Activated T-cell treated with anti-CD3 and anti-CD28 coated beads, Interleukin-2, amount 50 U/mL, for 72 hours (primary cell): ENCODE measurements around the gene S100A8. TPM values are rescaled to one million over a fixed set of nuclear protein-coding genes. Genes with fewer than 3 reads are reported as not detected.

Experiments
- ATAC-seq, 2 donors: fragments of 150-1000 bp; cut with Tn5 transposase; replicated peaks in 1 of 2; 2 replicates each; pipeline ENCODE4 v1.10.0; 2021; ENCODE audit warnings: moderate library complexity in 2 of 2, mild to moderate bottlenecking in 1 of 2
- DNase-seq, 2 donors: peaks; one replicate each; pipeline ENCODE4 v3.0.0; 2021 to 2022; ENCODE audit warnings: mixed read lengths in 1 of 2
- H3K27ac Mint-ChIP-seq: one replicate; pipeline ENCODE4 v1.8.0; 2022; ENCODE audit warnings: mild to moderate bottlenecking, moderate library complexity, mixed read lengths
- H3K27me3 Mint-ChIP-seq: one replicate; pipeline ENCODE4 v1.8.0; 2022; ENCODE audit warnings: low read depth, mixed read lengths
- H3K36me3 Mint-ChIP-seq, 2 donors: one replicate each; pipeline ENCODE4 v1.8.0; 2022; ENCODE audit warnings: mixed read lengths in 2 of 2, mild to moderate bottlenecking in 1 of 2; ENCODE audit not compliant: insufficient read depth in 2 of 2
- H3K4me1 Mint-ChIP-seq: one replicate; pipeline ENCODE4 v1.8.0; 2022; ENCODE audit warnings: low read depth, mixed read lengths
- H3K4me3 Mint-ChIP-seq, 2 donors: one replicate each; pipeline ENCODE4 v1.8.0; 2022; ENCODE audit warnings: mild to moderate bottlenecking in 2 of 2, mixed read lengths in 2 of 2, moderate library complexity in 2 of 2
- H3K9me3 Mint-ChIP-seq, 2 donors: one replicate each; pipeline ENCODE4 v1.8.0; 2022; ENCODE audit warnings: mixed read lengths in 2 of 2
- total RNA-seq, 2 donors: library from RNA; stranded (reverse); gene quantifications; one replicate each; pipeline ENCODE4 v1.2.3, GENCODE V29; 2022

S100A8 gene
- not detected for total RNA-seq

- ATAC-seq: no peak
- no peak for DNase-seq
- Mint-ChIP-seq H3K4me1 (peaks cover 5% of the 10 kb centered on the region), H3K27ac (no peak within 1 kb of the TSS), H3K27me3 (peaks cover 18% of the 10 kb centered on the region), H3K9me3 (no peaks in the 10 kb centered on the region), H3K36me3 (no peaks in the 10 kb centered on the region), H3K4me3 (no peak within 1 kb of the TSS)
Measured at GRCh38 chr1:153390938-153391710, at the start of gene S100A8. Gene S100A8 (minus strand): TSS chr1:153391073. CDS start chr1:153390535, 538 bp downstream.

DNA sequence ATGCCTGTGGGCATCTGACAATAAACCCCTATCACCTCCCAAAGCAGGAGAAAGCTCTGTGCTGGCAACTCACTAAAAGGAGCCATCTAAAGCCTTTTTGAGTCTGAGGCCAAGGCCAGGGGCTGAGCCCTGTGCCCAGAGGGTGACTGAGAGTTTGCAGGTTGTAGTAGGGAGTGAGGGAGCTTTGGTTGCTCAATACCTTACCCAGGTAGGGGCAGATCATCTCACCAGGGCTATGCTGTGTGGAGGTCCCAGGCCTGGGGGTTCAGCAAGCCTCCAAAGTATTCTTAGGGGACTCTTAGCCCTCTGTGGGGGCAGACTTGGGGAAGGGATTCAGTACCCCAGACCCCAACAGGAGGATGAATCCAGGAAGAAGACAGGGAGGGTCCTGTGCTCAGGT is 48.4 kb upstream of the S100A8 start:
- Mint-ChIP-seq H3K27ac (no peak overlapping the region), H3K27me3 (peaks cover 5% of the 10 kb centered on the region), H3K9me3 (no peaks in the 10 kb centered on the region), H3K36me3 (no peaks in the 10 kb centered on the region), H3K4me1 (no peaks in the 10 kb centered on the region), H3K4me3 (no peak overlapping the region)
- DNase-seq: no peak
- no peak for ATAC-seq

DNA sequence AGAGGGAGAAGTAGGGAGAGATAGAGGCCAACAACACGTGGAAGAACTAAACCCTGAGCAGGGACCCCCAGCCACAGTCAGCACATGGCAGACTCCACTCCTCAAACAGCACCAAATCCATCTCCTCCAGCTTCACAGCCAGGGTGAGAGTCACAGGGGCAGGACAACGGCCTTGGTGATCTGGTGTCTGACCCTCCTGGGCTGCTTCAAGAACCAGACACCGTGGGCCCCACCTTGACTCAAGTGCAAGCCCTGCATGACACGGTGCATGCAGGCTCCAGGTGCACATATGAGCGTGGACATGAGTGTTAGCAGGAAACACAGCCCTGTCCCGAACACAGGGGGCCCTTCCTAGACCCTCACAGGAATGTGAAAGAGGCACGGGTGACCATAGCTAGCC is 47.7 kb upstream of the S100A8 start:
- DNase-seq (no peak), ATAC-seq (no peak)
- H3K27me3 Mint-ChIP-seq: peaks cover 5% of the 10 kb centered on the region
- no peaks in the 10 kb centered on the region for H3K4me1 Mint-ChIP-seq
- no peaks in the 10 kb centered on the region for H3K36me3 Mint-ChIP-seq
- H3K4me3 Mint-ChIP-seq: no peak overlapping the region
- no peak overlapping the region for H3K27ac Mint-ChIP-seq
- no peaks in the 10 kb centered on the region for H3K9me3 Mint-ChIP-seq

GRCh38 chr1:153437236-153437635 is 46.4 kb upstream of the S100A8 start:
- H3K27me3 Mint-ChIP-seq: no peaks in the 10 kb centered on the region
- H3K27ac Mint-ChIP-seq: no peak overlapping the region
- H3K9me3 Mint-ChIP-seq: no peaks in the 10 kb centered on the region
- H3K4me3 Mint-ChIP-seq: no peak overlapping the region
- no peak for DNase-seq
- ATAC-seq: no peak
- H3K4me1 Mint-ChIP-seq: no peaks in the 10 kb centered on the region
- H3K36me3 Mint-ChIP-seq: no peaks in the 10 kb centered on the region

DNA sequence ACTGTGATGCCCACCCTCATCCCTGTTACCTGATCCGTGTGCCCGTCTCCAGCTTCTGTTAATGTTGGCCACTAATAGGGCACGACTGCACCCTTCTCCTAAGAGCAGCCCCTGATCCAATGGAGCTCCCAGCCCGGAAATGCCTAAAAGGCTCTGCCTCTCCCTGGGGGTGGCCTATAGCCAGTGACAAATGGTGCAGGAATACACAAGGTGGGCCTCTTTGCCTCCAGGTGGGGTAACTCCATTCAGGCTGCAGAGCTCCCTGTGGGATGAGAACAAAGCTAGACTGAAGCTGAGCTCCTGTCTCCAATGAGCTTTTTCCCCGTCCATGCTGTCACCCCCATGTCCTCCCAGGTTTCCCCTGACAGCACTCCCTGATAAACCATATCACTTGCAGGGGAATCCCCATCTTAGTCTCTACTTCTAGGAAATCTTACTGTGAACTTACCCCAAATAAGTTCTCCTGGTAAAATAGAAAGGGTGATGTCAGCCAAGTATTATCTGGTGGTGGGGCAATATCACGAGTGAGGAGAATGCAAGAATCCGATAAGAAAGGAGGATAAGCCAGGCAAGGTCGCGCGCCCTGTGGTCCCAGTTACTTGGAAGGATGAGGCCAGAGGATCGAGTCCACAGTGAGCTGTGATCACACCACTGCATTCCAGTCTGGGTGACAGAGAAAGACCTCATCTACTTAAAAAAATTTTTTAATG is 44.0 kb upstream of the S100A8 start:
- ATAC-seq: no peak
- H3K36me3 Mint-ChIP-seq: no peaks in the 10 kb centered on the region
- no peak overlapping the region for H3K27ac Mint-ChIP-seq
- peaks cover 7% of the 10 kb centered on the region for H3K27me3 Mint-ChIP-seq
- DNase-seq: no peak
- no peaks in the 10 kb centered on the region for H3K9me3 Mint-ChIP-seq
- H3K4me3 Mint-ChIP-seq: no peak overlapping the region
- H3K4me1 Mint-ChIP-seq: no peaks in the 10 kb centered on the region

- no peaks in the 10 kb centered on the region for H3K4me1 Mint-ChIP-seq
- ATAC-seq (no peak), DNase-seq (no peak)
- H3K36me3 Mint-ChIP-seq: no peaks in the 10 kb centered on the region
- H3K4me3 Mint-ChIP-seq: no peak overlapping the region
- H3K27me3 Mint-ChIP-seq: peaks cover 7% of the 10 kb centered on the region
- H3K9me3 Mint-ChIP-seq: no peaks in the 10 kb centered on the region
- no peak overlapping the region for H3K27ac Mint-ChIP-seq
Measured at GRCh38 chr1:153432874-153433681, 42.2 kb upstream of the S100A8 start.

- ATAC-seq: no peak
- peaks cover 7% of the 10 kb centered on the region for H3K27me3 Mint-ChIP-seq
- no peak overlapping the region for H3K4me3 Mint-ChIP-seq
- H3K4me1 Mint-ChIP-seq: no peaks in the 10 kb centered on the region
- H3K9me3 Mint-ChIP-seq: no peaks in the 10 kb centered on the region
- DNase-seq: no peak
- no peak overlapping the region for H3K27ac Mint-ChIP-seq
- no peaks in the 10 kb centered on the region for H3K36me3 Mint-ChIP-seq
Measured at GRCh38 chr1:153431928-153432327, 41.1 kb upstream of the S100A8 start.

DNA sequence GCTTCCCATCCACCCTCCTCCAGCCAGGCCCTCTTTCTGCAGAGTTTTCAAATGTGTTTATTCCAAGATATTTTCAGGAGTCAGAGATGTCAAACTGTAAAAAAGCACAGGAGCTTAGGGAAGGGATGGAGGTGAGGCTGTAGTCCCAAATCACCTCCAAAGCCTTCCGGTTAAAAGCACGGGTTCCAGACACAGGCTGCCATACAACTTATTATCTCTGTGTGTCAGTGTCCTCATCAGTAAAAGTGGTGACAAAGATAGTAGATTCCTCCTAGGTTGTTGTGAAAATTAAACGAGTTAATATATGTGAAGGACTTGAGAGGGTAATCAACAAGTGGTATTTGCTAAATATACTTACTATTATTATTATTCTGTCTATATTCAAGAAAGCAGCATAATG is 40.6 kb upstream of the S100A8 start:
- no peak for ATAC-seq
- no peaks in the 10 kb centered on the region for H3K9me3 Mint-ChIP-seq
- DNase-seq: no peak
- H3K4me3 Mint-ChIP-seq: no peak overlapping the region
- H3K27me3 Mint-ChIP-seq: peaks cover 7% of the 10 kb centered on the region
- H3K36me3 Mint-ChIP-seq: no peaks in the 10 kb centered on the region
- no peaks in the 10 kb centered on the region for H3K4me1 Mint-ChIP-seq
- no peak overlapping the region for H3K27ac Mint-ChIP-seq

- Mint-ChIP-seq H3K4me1 (no peaks in the 10 kb centered on the region), H3K4me3 (no peak overlapping the region), H3K27me3 (peaks cover 7% of the 10 kb centered on the region), H3K9me3 (no peaks in the 10 kb centered on the region), H3K27ac (no peak overlapping the region), H3K36me3 (no peaks in the 10 kb centered on the region)
- ATAC-seq (no peak), DNase-seq (no peak)
Measured at GRCh38 chr1:153431002-153431401, 40.1 kb upstream of the S100A8 start.

GRCh38 chr1:153430561-153430960 is 39.7 kb upstream of the S100A8 start:
- Mint-ChIP-seq H3K27ac (no peak overlapping the region), H3K27me3 (peaks cover 7% of the 10 kb centered on the region), H3K4me1 (no peaks in the 10 kb centered on the region), H3K36me3 (no peaks in the 10 kb centered on the region), H3K9me3 (no peaks in the 10 kb centered on the region), H3K4me3 (no peak overlapping the region)
- DNase-seq: no peak
- no peak for ATAC-seq

- ATAC-seq: no peak
- Mint-ChIP-seq H3K27me3 (peaks cover 7% of the 10 kb centered on the region), H3K9me3 (no peaks in the 10 kb centered on the region), H3K27ac (no peak overlapping the region), H3K4me3 (no peak overlapping the region), H3K36me3 (no peaks in the 10 kb centered on the region), H3K4me1 (no peaks in the 10 kb centered on the region)
- DNase-seq: no peak
Measured at GRCh38 chr1:153430166-153430553, 39.3 kb upstream of the S100A8 start.

DNA sequence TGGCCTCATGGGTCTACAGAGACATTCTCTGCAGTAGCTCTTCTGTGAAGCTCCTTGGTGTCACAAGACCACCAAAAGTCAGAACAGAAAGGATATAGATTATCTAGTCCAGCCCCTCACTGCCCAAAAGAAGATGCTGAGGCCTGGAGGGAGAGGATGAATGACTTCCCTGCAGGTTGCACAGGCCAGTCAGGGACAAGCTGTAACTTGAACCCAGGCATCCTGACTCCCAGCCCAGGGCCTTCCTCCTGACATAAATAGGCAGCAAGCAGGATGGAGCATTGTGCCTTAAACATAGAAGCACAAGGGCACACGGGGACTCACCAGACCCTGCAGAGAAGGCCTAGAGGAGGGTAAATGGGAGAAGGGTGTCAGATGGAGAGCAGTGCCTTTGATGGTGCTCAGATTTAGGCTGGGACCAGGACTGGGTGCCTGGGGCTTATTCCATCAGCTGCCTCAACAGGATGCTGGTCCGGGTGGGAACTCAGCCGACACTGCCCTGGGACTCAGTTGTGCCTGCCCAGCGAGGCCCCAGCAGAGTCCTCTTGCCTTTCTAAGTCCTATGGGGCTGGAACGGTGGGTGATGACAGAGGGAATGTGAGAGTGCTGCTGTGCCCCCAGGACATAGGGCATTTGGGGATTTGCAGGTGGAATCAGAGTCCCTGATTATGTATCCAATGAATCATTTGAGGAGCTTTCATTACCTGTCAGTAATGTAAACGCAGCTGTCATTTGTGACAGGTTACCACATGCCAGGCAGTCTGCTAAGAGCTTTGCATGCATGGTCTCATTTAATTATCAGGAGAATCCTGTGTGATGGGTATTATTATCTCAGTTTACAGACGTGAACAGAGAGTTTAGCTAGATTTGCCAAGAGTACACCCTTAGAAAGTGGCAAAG is 38.6 kb upstream of the S100A8 start:
- Mint-ChIP-seq H3K36me3 (no peaks in the 10 kb centered on the region), H3K9me3 (no peaks in the 10 kb centered on the region), H3K4me3 (no peak overlapping the region), H3K27ac (no peak overlapping the region), H3K4me1 (no peaks in the 10 kb centered on the region), H3K27me3 (peaks cover 7% of the 10 kb centered on the region)
- ATAC-seq (no peak), DNase-seq (no peak)
